Measurements from ENCODE around the gene CLIC3.
"Not testable (repeated sequence)": the region's sequence is repeated elsewhere in the genome, so short reads cannot be mapped to it uniquely, and the experiment has no call there.

CLIC3 gene

DNA sequence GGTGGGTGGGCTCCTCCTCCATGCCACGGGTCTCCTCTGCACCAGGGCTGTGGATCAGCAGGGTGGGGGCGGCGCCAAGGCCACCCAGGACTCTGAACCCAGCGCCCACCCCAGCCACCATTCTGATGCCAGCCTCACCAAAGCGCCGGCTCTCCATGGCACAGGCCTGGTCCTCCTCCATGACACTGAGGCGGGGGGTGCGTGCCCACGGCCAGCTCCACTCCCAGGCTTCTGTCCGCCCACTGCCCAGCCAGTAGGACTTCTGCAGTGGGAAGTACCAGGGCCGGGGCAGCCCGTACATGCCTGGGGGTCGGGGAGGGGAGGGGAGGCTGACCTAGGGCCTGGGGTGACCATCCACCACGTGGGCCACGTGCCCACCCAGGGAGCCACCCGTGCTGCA lies 20.1 kb upstream of the CLIC3 start:
- DNase-seq = no peak

DNA sequence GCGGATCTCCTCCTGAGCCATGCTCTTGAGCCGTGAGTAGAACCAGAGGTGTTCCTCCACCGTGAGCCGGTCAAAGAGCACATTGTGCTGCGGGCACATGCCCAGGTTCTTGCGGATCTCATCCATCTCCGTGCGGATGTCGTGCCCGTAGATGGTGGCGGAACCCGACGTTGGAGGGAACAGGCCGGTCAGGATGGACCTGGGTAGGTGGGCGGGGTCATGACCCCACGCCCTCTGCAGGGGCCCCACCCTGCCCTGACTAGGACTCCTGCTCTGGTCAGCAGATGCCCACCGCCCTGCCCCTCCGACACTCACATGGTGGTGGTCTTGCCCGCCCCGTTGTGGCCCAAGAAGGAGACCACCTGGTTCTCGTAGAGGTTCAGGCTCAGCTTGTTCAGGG lies 19.6 kb upstream of the CLIC3 start:
- DNase-seq = no peak

DNA sequence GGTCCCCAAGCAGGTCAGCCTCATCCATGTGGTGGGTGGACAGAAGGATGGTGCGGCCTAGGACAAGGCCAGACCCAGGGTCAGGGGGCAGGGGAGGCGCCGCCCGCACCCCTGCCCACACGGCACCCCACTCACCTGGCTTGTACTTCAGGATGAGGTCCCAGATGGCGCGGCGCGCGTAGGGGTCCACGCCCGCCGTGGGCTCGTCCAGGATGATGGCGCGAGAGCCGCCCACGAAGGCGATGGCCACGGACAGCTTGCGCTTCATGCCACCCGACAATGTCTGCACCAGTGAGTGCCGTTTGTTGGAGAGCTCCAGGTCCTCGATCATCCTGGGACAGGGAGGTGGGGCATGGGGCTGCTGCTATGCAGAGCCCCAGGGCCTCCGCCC lies 19.2 kb upstream of the CLIC3 start:
- no peak for DNase-seq

DNA sequence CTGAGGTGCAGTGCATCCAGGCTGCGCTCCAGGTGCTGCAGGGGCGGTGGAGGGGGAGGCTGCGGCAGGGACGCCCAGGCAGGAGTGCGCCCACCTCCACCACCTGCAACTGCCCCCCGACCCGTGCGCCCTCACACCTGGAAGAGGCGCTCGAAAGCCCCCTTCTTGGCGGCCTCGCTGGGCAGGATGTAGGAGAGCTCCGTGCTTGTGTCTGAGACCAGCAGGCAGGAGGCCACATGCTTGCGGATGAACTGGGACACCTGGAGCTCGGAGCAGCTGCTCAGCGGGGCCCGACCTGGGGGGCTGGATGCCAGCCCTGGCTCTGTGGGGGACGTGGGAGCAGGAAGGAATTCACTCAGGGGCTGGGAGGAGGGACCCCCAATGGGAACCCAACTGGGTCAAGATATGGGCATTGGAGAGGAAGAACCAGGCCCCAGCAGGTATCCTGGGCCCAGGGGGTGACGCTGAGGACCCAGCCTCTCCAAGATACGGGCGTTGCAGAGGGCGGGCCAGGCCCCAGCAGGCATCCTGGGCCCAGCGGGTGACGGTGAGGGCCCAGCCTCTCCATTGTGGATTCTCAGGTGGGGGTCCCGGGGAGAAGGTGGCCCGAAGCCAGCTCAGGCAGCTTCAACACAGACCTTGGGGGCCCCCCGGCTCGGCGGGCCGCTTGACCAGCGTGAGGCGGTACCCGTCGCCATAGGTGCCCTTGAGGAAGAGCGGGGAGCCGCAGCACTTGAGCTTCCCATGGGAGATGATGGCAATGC lies 18.6 kb upstream of the CLIC3 start:
- DNase-seq = no peak

DNA sequence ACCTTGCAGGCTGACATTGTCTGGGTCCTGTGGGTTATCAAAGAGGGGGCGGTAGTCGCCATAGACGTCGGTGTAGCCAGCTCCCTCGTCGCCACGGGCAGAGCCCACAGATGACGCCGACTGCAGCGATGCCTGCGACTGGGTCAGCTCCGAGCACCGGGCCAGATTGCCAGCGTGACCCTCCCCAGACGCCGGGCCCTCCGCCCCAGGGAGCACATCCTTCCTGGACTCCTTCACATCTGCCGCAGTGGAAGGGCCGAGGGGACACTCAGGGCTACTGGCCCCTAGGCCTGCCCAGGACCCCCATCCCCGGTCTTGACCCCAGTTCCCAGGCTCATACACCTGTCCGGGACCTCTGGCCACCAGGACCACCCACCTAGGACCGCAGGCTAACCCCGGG lies 17.8 kb upstream of the CLIC3 start:
- DNase-seq = no peak

DNA sequence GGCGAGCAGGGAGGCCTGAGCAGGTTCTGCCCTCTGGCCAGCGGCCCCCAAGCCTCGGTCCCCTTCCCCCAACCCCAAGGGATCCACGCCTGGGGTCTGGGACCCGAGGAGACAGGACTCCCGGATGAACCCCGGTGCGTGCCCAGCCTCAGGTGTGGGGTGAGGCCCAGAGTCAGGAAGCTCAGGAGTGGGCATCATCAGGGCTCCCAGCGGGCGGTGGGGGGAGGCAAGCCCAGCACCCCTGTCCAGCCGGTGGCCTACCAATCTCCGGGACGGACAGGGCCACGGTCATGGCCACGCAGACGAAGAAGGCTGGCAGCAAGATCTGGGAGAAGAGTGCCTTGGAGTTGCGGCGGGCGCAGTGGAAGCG lies 17.2 kb upstream of the CLIC3 start:
- no peak for DNase-seq

DNA sequence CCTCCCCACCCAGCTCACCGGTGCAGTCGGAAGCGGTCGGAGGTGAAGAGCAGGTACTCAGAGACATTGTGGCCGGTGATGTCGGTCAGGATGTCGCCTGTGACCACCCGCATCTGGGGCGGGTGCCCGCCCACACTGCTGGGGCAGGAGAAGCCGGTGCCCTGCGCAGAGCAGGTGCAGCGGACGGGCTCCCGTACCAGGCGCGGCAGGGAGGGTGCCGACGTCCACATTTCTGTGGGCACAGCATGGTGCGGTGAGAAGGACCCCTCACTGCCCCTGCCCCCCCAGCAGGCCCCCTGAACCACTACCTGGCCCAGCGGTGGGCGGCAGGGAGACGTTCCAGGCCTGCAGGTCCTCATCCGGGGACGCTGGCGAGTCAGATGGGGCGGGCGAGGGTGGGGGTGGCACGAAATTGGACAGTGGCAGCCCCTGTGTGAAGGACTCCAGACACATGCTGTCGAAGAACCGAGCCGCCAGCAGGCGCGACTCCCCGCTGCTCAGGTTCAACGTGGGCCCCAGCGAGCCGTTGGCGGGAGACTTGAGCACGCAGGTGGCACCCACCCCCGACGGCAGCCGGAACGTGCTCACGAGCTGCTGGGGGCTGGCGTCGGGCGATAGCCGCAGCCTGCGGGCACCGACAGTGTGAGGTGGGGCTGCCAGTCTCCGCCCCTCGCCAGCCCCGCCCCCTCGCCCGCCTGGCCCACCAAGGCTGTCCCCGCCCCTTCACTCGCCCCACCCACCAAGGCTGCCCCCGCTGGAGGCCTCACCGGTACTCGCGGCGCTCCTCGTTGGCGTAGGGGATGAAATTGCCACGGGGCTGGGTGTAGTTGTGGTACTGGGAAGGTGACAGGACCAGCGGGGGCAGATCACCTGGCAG lies 16.6 kb upstream of the CLIC3 start:
- DNase-seq = no peak

DNA sequence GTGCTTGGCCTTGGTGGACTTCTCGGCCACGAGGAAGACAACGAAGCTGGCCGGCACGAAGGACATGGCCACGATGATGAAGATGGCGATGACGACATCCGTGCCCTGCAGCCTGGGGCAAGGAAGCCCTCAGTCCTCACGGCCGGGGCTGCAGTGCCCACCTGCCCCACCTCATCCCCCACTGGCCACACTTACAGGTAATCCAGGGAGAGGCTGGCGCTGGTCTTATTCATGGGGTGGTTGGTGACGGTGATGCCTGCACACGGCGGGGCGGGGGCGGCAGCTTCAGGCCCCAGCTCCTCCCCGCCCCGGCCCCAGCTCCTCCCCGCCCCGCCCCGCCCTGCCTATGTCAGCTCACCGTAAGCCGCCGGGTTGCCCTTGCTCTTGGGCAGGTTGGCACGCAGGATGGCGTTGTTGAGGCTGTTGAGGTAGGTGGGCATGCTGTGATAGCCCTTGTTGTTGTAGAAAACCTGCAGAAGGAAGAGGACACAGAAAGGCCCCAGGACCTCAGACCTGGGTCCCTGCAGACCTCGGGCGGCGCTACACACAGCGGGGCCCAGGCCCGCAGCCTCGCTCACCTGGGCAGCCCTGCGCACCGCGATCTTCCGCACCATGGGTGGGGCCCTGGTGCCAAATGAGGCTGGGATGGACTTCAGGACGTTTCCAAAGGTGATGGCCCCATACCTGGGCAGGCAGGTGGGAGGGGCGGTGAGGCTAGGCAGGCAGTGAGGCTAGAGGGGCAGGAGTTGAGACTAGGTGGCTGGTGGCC lies 15.7 kb upstream of the CLIC3 start:
- DNase-seq = no peak

DNA sequence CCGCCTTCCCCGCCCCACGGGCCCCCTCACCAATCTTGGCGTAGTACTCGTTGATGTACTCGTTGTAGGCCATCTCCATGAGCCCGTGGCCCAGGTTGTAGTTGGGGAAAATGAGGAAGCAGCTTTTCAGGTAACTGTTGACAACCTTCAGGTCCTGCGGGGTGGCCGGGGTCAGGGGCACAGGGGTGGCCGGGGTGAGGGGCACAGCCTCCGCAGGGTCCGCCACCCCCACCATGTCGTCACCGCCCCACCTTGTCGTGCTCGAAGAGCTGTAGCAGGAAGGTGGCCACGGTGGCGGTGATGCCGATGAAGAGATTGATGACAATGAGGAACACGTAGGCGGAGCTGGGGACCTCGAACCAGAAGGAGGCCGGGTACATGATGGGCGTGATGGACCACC lies 14.8 kb upstream of the CLIC3 start:
- DNase-seq = no peak

DNA sequence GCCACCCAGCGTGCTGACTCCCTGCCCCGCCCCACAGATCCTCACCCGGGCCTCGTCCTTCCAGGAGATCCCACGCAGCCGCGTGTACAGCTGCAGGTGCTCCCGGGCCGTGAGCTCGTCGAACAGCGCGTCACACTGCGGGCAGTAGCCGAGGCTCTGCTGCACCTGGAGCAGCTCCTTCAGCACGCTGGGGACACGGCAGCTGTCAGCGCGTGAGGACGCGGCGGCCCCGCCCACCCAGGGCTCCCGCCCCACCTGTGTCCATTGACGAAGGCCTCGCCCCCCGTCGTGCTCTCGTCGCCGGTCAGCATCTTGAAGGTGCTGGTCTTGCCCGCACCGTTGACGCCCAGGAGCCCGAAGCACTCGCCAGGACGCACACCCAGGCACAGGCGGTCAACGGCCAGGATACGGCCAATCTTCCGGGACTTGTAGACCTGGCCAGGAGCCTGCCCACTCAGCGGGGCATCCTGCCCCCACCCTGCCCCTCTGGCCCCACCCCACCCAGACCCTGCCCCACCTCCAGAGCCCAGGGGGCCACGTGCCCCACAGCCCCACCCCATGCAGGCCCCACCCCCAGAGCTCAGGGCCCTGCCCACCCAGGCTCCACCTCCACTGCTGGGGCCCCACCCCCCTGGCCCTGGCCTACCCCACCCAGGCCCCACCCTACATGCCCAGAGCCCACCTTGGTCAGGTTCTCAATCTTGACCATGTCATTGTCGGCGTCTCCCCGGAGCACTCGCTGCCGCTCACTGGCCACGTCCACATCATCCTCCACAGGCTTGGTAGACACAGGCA lies 13.8 kb upstream of the CLIC3 start:
- DNase-seq = no peak

DNA sequence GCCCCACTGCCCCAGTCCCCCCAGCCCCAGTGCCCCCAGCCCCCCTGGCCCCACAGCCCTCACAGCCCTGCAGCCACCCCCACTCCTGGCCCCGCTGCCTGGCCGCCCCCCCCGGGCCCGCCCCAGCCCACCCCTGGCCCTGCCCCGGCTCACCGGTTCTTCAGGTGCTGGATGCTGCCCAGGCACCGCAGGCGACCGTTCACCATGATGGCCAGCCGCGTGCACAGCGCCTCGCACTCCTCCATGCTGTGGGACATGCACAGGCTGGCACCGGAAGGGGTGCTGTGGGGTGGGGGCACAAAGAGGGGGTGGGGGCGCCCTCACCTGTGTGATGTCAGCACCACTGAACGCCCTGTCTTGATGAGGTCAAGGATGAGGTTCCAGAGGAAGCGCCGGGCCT lies 12.8 kb upstream of the CLIC3 start:
- no peak for DNase-seq

DNA sequence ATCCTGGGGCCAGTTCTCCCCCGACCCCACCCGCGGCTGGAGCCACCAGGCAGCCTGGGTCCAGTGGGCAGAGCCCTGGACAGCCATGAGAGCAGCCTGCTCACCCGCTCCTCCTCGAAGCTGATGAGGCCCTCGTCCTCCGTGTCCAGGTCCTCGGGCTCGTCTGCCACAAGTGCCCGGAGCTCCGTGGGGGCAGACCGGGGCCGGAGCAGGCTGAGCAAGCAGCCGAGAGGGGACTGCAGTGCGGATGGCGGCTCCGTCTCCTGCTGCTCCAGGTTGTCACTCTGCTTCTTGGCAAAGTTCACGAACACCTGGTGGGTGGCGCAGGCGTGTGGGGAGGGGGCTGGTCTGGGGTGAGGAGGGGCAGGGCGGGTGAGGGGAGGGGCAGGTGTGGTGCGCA lies 11.9 kb upstream of the CLIC3 start:
- DNase-seq = no peak

DNA sequence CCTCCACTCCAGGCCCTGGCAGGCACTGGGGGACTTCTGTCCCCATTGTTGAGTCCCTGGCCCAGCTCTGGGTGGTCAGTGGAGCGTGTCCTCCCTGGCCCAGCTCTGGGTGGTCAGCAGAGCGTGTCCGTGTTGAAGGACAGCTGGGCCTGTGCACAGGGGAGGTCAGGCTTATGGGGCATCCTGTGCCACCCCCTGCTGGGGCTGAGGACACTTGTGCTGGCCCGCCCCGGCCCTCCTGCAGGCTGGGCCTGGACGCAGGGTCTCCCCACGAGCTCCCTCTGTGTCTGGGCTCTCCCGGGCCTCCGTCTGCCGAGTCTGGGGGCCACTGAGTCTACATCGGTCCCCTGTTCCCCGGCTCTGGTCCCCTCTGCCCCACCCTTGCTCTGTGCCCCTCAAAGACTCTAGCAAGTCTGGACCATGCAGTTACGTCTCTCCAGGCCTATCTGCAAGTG lies 11.5 kb upstream of the CLIC3 start:
- no peak for DNase-seq

DNA sequence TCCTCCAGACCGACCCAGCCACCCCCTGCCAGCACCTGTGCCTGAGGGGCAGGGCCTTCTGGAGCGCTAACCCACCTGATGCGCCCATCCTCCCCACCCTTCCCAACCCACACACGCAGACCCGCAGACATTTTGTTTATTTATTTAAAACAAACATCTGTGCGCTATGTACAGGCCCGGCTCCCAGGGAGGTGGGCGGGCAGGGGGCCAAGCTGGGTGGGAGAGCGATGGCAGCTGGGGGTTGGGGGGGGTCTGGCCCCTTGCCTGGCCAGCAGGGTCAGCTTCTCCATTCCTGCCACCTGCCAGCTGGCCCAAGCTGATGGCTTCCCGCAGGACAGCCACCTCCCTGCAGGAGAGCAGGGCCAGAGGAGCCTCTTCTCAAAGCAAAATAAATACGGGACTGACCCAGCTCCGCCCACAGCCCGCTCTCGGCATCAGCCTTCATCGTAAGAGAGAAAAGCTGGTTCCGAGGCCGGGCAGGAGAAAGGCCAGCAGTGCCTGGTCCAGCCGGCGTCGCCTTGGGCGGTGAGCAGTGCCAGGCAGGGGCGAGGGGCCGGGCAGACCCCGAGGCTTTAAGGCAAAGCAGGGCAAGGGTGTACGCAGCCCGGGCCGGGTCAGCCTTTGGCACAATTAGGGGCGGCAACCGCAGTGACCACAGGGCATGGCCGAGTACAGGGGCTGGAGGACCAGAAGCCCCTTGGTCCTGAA lies 10.9 kb upstream of the CLIC3 start:
- no peak for DNase-seq

DNA sequence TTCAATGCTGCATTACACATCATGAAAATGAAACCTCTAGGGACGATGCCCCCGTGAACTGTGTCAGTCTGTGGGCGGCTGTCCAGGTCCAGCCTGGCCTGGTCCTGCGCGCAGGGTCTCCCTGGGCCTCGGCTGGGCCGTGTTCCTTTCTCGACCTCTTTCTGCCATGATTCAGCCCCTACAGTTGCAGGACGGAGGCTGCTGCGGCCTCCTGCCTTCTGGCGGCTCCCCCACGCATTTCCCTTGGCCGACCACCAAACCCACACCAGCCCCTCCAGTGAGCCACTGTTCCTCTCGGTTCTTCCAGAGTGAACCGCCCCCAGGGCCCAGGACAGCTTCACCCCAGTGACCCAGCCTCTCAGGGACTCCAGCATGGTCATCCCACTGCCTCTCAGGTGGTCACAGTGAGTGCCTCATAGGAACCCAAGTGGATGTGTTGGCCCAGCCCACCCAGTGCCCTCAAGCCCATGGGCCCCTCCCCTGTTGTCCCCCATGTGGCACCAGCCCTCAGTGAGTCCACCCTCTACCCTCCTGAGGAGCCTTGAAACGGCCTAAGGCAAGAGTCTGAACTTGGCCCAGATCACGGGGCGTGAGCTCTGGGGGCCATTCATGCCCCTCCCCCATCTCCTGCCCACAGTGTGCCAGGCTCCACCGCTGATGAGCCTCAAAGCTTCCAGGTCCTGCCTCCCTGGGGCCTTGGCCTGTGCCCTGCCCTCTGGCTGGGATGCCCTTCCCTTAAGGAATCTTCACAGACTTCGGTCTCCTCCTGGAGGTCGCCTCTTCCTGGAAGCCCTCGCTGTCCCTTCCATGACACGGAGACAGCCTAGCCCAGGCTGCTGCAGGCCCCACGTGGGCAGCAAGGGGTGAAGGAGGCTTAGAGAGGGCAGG lies 10.0 kb upstream of the CLIC3 start:
- no peak for DNase-seq

DNA sequence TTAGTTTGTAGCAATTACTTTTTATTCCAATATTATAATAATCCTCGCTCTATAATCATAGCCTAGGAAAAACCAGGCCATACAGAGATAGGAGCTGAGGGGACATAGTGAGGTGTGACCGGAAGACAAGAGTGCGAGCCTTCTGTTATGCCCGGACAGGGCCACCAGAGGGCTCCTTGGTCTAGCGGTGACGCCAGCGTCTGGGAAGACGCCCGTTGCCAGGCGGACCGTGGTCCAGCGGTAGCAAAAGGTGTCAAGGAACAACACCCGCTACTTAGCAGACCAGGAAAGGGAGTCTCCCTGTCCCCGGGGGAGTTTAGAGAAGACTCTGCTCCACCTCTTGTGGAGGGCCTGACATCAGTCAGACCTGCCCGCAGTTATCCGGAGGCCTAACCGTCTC lies 7.9 kb upstream of the CLIC3 start:
- not testable (repeated sequence) for DNase-seq

DNA sequence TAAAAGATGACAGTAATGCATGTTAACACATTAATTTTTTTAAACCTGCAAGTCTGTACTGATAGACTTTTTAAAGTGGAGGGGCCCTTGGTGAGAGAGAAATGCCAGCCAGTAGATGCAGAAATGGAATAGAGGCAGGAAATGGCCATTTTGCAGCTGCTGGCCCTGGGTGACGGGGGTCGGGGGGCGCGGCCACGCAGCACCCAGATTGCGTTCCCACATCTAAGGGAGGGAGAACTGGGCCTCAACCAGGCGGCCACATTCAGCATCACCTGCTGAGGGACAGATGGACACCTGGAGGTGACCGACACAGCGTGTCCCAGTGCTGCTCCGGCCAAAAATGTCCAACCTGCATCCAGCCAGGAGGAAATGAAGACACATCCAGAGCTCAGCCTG lies 6.3 kb upstream of the CLIC3 start:
- no peak for DNase-seq

DNA sequence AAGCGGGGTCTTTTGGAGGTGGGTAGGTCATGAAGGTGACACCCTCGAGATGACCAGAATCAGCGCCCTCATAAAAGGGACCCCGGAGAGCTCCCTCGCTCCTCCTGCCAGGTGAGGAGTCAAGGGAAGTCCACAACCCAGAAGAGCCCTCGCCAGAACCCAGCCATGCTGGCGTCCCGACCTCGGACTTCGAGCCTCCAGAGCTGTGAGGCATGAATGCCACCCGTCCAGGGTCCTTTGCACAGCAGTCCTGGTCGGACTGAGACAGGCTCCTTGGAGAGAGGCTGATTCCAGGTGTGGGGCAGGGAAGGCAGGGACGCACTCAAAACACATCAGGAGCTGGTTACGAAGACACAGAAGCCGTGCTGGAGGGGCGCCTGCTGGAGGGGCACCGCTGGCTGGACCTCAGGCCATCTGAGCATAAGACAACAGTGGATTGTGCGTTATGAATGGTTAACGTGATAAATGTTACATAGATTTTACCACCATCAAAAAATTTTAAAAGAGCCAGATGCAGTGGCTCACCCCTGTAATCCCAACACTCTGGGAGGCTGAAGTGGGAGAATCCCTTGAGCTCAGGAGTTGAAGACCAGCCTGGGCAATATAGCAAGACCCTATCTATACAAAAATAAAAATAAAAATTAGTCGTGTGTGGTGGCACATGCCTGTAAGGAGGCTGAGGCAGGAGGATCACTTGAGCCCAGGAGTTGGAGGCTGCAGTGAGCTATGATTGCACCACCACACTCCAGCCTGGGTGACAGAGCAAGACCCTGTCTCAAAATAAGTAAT lies 5.7 kb upstream of the CLIC3 start:
- DNase-seq = no peak

DNA sequence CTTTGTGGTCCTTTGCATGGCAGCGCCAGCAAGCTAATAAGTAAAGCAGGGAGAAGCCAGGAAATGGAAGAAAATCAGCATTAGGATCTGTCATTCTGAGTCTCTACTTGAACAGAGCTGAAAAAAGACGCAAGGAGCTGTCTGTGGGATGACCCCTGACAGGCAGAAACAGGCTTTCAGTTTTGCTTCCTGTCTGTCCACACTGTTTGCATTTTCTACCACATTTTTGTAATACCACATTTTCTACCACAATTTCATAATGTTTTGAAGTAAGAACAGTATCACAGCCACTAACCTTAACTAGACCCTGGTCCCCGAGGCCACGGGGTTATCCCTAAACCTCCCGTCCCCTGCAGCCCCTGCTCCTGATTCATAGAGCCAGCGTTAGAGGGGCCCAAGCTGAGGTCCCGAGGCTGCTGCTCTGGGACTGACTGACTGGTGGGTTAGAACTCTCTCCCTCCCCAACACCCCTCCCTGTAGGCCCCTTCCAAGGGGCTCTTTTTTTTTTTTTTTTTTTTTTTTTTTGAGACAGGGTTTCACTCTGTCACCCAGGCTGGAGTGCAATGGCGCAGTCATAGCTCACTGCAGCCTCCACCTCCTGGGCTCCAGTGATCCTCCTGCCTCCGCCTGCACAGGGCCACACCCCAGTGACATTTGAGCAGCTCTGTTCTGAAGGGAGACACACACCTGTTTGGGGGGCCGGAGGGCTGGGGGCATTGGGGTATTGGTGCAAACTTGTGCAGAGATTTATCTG lies 4.0 kb upstream of the CLIC3 start:
- no peak for DNase-seq
